NCI-H460 (cell line): Measurements from ENCODE around the gene MEIG1. TPM values are rescaled to one million over a fixed set of nuclear protein-coding genes. Genes with fewer than 3 reads are reported as not detected.
A peak's percentile ranks its signal among the peaks of the same experiment; 100 is the strongest.
"Not testable (repeated sequence)": the region's sequence is repeated elsewhere in the genome, so short reads cannot be mapped to it uniquely, and the experiment has no call there.

ENCODE experiments used
- DNase-seq: peaks from one replicate; pipeline ENCODE4 v3.0.0-alpha.2; 2016; ENCODE audit warnings: low read depth; ENCODE audit errors: extremely low read depth
- total RNA-seq: library from RNA; depleted of rRNA; stranded (reverse); fragments of >200 nt; shearing (Covaris generic); gene quantifications from 2 replicates; pipeline ENCODE4 v1.2.3, GENCODE V29; 2014

Gene MEIG1
- total RNA-seq, 1 experiment from 2014 or later: not detected

DNA sequence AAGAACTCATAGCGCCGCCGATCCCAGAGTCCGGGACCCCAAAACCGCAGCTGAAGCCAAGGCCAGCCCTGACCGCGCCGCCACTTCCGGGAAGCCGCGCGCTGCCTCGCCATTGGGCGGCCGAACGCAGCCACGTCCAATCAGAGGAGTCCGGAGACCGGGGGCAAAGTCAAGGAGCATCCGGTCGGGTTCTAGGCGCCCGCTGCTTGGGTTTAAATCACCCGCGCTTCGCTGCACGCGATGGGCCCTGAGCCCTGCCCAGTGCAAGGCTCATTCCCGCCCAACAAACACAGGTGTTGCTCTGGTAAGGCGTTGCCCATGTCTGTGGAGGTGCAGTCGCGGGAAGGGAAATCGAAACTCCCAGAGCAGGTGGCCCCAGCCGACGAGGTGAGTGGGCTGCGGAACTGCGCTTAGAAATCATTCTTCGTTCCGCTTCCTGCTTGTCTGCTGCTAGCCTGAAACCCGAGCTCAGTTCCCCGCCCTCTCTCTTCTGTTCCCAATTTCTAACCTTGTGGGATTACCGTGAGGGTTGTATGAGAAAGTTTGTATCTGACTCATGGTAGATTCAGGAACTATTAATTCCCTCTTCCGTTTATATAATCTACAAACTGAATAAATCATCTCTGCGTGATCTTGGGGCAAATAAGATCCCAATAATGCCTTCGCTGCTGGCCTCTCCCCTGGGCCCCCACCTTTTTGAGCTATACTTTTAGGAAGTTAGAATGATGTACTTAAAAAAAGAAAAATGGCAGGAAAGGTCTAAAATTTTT, 5.0 kb upstream of the MEIG1 start, which contains the start of gene DCLRE1C:
Gene DCLRE1C, minus strand, starts transcription at position 96 of the 770 bp plus-strand sequence. Its CDS starts 86 bp downstream, at position 10.
- peak; percentile 72 for DNase-seq

DNA sequence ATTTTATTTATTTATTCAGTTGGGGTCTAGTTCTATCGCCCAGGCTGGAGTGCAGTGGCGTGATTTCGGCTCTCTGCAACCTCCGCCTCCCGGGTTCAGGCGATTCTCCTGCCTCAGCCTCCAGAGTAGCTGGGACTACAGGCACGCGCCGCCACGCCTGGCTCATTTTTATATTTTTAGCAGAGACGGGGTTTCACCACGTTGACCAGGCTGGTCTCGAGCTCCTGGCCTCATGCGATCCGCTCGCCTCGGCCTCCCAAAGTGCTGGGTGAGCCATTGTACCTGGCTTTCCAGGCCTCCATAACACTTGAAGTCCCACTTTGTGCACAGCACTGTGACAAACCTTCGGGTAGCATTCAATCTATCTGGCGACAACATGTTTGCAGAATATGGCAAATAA, 4.3 kb upstream of the MEIG1 start:
- no peak for DNase-seq

DNA sequence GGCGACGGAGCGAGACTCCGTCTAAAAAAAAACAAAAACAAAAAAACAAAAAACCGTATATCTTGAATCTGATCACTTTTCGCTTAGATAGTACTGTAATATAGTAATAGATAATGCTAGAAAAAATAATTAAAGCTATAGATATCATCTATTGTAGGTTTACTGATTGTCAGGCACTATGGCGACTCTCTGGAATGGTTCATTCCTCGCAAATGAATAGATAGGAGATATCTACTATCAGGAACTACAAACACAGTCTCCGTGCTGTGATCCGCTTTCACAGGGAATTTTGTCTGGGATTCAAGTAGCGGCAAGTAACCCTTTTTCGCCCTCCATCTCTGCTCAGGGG, 342 bp upstream of the MEIG1 start:
- DNase-seq: no peak

DNA sequence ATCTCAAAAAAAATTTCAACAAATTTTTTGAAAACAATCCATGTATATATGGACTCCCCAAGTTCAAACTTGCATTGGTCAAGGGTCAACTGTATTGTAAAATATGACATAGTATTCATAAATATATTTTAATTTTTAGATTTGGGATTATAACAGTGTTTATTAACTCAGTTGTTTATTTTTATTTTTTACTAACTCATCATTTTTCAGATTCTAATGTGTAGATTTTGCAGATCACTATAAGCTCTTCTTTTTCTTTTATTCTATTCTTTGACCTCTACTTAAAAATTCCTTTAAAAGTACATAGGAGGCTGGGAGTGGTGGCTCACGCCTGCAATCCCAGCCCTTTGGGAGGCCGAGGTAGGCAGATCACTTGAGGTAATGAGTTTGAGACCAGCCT, 8.7 kb downstream of the MEIG1 start:
- DNase-seq: no peak

DNA sequence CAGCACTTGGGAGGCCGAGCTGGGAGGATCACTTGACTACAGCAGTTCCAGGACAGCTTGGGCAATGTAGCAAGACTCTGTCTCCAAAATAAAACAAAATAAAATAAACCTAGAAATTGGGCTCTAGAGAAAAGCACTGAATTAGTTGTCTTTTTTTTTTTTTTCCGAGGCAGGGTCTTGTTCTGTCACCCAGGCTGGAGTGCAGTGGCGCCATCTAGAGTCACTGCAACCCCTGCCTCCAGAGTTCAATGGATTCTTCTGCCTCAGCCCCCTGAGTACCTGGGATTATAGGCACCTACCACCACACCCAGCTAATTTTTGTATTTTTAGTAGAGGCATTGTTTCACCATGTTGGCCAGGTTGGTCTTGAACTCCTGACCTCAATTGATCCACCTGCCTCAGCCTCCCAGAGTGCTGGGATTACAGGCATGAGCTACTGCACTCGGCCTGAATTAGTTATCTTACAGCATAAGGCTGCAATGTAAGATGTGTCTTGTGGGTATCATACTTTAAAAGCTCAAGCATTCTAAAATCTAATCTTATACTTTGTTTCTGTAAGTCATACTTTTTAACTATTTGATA, 12.8 kb downstream of the MEIG1 start:
- DNase-seq: peak; percentile 21

DNA sequence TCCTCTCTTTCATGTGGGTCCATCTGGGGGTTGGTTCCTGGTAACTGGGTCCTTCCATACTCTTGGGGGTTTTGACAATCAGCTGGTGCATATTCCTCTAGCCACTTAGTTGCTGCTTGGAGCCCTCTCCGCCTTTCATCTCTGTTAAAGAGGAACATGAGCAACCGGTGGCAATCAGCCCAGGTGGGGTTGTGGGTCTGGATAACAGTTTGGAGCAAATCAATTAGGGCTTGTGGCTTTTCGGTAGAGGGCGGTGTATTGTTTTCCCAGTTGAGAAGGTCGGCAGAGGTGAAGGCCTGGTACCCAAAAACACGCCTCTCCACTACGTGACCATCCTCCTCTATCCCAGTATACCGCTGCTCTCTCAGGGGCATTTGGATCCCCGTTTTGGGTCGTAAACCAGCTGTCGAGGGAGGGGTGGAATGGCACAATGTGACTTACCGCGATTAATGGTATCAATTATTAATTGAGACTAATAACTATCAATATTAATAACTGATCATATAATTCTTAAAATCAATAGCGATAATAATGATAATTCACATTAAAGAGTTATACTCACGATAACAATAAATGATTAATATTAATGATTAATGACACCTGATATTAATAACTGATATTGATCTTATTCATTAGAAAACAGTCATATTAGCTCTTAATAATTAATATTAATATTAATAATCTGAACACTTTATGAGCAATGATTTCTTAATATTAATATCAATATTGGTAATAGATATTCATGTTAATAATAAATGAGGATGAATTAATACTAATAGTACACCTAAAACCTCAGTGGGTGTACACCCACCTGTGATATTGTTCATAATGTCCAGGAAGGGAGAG, 15.2 kb downstream of the MEIG1 start:
- DNase-seq: not testable (repeated sequence)

DNA sequence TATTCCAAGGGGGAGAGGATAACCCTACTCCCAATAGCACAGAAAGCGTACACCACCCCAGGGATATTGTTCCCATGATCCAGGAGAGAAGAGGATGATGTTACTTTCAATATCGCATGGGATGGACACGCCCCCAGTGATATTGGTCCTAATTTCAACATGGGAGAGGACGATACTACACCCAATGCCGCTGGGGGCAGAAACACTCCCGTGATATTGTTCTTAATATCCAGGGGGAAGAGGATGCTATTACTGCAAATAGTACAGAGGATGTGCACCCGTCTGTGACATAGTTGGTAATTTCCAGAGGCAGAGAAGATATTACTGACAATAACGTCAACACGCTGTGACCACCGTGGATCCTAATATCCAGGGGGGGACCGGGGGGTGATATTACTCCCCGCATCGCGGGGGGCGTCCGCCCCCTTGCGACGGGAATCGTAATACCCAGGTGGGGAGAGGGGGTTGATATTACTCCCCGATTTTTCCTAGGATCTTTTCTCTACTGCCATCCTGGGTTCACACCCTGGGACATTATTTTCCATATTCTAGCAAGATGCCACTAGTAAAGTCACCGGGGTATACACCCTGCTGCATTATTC, 16.6 kb downstream of the MEIG1 start:
- DNase-seq: no peak

DNA sequence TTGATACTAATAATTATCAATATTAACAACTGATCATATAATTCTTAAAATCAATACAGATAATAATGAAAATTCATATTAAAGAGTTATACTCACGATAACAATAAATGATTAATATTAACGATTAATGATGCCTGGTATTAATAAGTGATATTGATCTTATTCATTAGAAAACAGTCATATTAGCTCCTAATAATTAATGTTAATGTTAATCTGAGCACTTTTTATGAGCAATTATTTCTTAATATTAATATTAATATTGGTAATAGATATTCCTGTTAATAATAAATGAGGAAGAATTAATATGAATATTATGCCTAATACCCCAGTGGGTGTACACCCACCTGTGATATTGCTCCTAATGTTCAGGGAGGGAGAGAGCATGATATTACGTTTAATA, 23.6 kb downstream of the MEIG1 start:
- DNase-seq: no peak

DNA sequence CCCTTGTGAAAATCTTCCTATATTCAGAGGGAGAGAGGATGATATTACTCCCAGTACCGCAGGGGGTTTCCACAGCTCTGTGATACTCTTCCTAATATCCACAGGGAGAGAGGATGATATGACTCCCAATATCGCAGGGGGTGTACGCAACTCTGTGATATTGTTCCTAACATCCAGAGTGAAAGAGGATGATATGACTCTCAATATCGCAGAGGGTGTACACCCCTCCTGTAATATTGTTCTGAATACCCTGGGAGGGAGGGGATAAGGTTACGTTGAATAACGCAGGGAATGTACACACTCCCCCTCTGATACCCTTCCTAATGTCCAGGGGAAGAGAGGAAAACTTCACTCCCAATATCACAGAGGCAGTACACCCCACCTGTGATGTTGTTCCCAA, 30.4 kb downstream of the MEIG1 start:
- not testable (repeated sequence) for DNase-seq

DNA sequence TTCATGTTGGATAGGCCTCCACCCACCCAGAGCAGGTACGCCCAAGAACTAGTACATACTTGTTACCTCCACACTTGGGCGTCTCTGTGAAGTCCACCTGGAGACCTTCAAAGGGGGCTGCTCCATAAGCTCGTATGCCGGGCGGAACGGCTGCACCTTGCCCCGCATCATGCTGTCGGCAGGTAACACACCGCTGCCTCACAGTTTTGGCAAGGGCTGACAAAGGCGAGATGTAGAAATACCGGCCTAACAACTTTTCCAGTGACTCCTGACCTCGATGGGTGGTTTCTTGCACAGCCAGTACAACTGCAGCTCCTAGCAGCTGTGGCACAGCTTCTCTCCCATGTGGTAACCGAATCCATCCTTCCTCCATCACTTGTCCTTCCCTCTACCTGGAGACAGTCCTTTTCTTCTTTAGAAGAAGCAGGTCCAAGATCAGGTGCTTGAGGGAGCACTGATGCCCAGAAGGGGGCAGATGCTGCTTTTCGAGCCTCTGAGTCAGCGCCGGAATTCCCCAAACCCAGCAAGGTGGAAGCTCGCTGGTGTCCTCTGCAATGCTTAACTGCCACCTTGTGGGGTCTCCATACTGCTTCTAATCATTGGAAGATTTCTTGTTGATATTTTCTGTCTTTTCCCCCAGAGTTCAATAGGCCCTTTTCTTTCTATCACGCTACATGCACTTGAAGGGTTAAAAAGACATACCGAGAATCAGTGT, 32.0 kb downstream of the MEIG1 start:
- not testable (repeated sequence) for DNase-seq

DNA sequence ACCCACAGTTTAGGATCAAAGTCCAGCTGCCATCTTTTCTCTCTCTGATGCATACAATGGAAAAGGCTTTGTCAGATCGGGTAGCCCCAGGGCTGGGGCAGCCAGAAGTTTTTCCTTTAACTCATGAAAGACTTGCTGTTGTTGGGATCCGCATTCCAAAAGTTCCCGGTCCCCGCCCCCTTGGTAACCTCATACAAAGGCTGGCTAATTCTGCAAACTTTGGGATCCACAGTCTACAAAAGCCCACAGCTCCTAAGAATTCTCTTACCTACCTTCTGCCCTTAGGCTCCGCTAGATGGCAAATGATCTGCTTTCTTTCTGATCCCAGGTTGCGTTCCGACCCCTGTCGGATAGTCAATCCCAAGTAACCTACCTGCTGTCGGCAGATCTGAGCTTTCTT, 33.1 kb downstream of the MEIG1 start:
- not testable (repeated sequence) for DNase-seq

DNA sequence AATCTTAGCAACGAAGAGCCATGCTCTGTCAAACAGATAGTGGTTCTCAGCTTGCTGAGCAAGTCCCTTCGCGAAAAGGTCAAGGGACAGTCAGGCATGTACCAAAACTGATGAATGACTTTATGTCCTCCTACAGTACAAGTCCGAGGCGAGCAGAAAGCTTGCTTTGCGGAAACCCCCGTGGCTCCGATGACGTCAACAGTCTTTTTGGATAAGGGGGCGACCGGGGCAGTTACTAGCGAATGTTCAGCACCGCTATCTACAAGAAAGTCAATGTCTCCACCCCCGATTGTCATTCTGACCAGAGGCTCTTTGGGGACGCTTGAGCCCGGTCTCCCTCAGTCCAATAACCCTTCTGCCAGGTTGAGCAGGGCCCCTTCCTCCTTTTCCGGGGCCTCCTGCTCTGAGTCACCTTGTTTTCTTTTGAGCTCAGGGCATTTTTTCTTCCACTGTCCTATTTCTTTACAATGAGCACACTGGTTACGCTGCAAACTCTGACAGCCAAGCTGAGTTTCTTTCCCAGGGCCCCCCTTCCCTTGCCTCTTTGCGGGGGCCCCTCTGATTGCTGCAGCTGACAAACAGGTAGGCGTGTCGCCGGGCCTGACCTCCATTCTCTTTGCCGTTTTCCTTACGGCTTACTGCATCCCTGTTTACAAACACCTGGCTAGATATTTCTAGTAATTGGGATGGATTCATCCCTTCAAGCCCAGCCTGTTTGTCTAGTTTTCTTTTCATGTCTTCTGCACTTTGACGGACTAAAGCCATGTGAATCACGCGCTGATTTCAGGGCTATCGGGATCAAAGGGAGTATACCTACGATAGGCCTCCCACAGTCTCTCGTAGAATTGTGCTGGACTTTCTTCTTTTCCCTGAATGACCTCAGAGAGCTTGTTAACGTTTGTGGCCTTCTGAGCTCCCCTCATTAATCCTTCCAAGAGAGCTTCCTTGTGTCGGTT, 34.6 kb downstream of the MEIG1 start:
- DNase-seq: not testable (repeated sequence)

DNA sequence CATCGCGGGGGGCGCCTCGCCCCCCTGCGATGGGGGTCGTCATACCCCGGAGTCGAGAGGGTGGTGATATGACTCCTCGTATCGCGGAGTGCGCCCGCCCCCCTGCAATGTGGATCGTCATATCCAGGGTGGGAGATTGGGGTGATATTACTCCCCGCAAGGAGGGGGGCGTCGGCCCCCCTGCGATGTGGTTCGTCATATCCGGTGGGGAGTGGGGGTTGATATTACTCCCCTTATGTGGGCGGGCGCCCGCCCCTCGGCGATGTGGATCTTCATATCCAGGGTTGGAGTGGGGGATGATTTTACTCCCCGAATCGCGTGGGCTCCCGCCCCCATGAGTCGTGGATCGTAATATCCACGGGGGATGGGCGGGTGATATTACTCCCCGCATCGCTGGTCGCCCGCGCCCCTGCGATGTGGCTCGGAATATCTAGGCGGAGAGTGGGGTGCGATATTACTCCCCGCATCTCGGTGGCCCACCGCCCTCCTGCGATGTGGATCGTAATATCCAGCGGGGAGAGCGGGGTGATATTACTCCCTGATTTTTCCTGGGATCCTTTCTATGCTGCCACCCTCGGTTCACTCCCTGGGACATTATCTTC, 36.9 kb downstream of the MEIG1 start:
- no peak for DNase-seq

DNA sequence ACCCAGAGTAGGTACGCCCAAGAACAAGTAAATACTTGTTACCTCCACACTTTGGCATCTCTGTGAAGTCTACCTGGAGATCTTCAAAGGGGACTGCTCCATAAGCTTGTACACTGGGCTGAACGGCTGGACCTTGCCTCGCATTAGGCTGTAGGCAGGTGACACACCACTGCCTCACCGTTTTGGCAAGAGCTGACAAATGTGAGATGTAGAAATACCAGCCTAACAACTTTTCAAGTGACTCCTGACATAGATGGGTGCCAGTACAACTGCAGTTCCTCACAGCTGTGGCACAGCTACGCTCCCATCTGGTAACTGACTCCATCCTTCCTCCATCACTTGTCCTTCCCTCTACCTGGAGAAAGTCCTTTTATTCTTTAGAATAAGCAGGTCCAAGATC, 54.3 kb downstream of the MEIG1 start:
- not testable (repeated sequence) for DNase-seq

DNA sequence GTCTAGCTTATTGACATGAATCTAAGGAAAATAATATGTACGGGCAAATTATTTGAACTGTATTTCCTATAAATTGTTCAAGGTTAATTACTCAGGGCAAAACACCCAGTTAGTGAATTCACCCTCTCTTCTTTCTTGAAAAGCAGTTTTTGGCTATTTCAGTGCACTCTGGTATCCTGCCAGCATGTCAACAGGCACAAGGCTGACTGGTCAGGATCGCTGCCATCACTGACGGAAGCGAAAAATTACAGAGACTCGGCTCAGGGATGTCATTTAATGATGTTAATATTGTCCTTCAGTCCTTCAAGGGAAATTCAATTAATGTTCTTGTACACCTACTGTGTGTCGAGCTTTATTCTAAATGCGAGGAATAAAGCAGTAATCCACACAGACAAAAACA, 56.3 kb downstream of the MEIG1 start:
- no peak for DNase-seq

DNA sequence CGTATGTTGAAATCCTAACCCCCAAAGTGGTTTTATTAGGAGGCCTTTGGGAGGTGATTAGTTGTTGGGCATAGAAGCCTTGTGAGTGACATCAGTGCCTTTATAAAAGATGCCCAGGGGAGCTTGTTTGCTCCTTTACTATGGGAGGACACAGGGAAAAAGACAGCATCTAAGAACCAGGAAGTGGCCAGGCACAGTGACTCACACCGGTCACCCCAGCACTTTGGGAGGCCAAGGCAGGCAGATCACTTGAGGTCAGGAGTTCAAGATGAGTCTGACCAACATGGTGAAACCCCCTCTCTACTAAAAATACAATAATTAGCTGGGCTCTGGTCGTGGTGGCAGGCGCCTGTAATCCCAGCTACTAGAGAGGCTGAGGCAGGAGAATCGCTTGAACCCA, 61.8 kb downstream of the MEIG1 start:
- DNase-seq: not testable (repeated sequence)
